HepG2 (cell line): Measurements from ENCODE around the gene AMIGO2. TPM values are rescaled to one million over a fixed set of nuclear protein-coding genes. Genes with fewer than 3 reads are reported as not detected.

ENCODE experiments used
- ATAC-seq: fragments of 200-7000 bp; cut with Tn5 transposase; 3 replicates; pipeline ENCODE4 v1.9.1; 2020; ENCODE audit warnings: mild to moderate bottlenecking, moderate library complexity
- BruUV-seq: library from RNA; stranded (reverse); fragments of 400-500 nt; replicated peaks from 2 replicates; lab custom pipeline; 2021; lab: Mats Ljungman, UMichigan
- CTCF ChIA-PET: fragments of 300-600 bp; formaldehyde crosslinking; extraction: SDS; loops from one replicate; lab custom pipeline; 2021; ENCODE audit warnings: low total read pairs, inconsistent platforms, low intra/inter-chr PET ratio; lab: Yijun Ruan, JAX
- POLR2A ChIA-PET: fragments of 350-600 bp; sonication (Branson Sonifier 250); formaldehyde crosslinking; loops from one replicate; lab custom pipeline; 2020; ENCODE audit warnings: antibody characterized with exemption, inconsistent platforms; lab: Yijun Ruan, JAX
- DNase-seq: peaks from one replicate; pipeline ENCODE4 v3.0.0-alpha.2; 2015; ENCODE audit warnings: low spot score
- FAIRE-seq: peaks from 3 replicates; lab custom pipeline; 2011; peaks lifted over from hg19 to GRCh38; lab: Jason Lieb, UNC
- H2AFZ ChIP-seq: one replicate; pipeline ENCODE4 v1.6.1; 2011; ENCODE audit warnings: low read length, inconsistent platforms
- H3K27ac ChIP-seq: fragments of 300-600 bp; 3 replicates; pipeline ENCODE4 v1.8.0; 2011; ENCODE audit warnings: mixed run types, mild to moderate bottlenecking, mixed read lengths, low read length, inconsistent platforms; ENCODE audit not compliant: insufficient read depth; ENCODE audit errors: extremely low read length
- H3K27me3 ChIP-seq, 2 experiments: fragments of 200-600 bp in 1 of 2; 2 replicates in 1 of 2; 3 replicates in 1 of 2; pipeline versions ENCODE4 v1.6.0 to v1.8.0; 2011; ENCODE audit warnings: low read length in 2 of 2, mild to moderate bottlenecking in 2 of 2, moderate library complexity in 2 of 2, inconsistent platforms in 1 of 2; ENCODE audit not compliant: insufficient read depth in 2 of 2, control insufficient read depth in 1 of 2
- H3K36me3 ChIP-seq, 2 experiments: fragments of 200-600 bp in 1 of 2; replicated peaks in 1 of 2; 2 replicates in 1 of 2; 3 replicates in 1 of 2; pipeline versions ENCODE4 v1.5.1 to v1.8.0; 2011; ENCODE audit warnings: low read length in 2 of 2, inconsistent platforms in 1 of 2; ENCODE audit not compliant: insufficient read depth in 2 of 2, control insufficient read depth in 1 of 2
- H3K4me1 ChIP-seq: 2 replicates; pipeline ENCODE4 v1.5.1; 2012; ENCODE audit warnings: low read length, inconsistent platforms; ENCODE audit not compliant: insufficient read depth
- H3K4me2 ChIP-seq: 2 replicates; pipeline ENCODE4 v1.6.0; 2011; ENCODE audit warnings: low read depth, low read length, inconsistent platforms
- H3K4me3 ChIP-seq, 3 experiments: fragments of 200-600 bp in 1 of 3; sonication (generic), shearing (Covaris generic) in 1 of 3; replicated peaks in 1 of 3; 2 replicates each; pipeline ENCODE4 v1.5.1; 2011 to 2016; ENCODE audit warnings: low read length in 3 of 3, inconsistent platforms in 2 of 3, low read depth in 2 of 3, mild to moderate bottlenecking in 2 of 3, control low read depth in 1 of 3, mixed read lengths in 1 of 3; ENCODE audit not compliant: insufficient read depth in 1 of 3
- H3K79me2 ChIP-seq: one replicate; pipeline ENCODE4 v1.6.1; 2011; ENCODE audit warnings: low read length, inconsistent platforms; ENCODE audit not compliant: insufficient read depth
- H3K9ac ChIP-seq: 2 replicates; pipeline ENCODE4 v1.6.0; 2011; ENCODE audit warnings: mild to moderate bottlenecking, low read depth, low read length, inconsistent platforms; ENCODE audit not compliant: insufficient read depth
- H3K9me3 ChIP-seq: 2 replicates; pipeline ENCODE4 v1.5.1; 2012; ENCODE audit warnings: mild to moderate bottlenecking, low read length
- H4K20me1 ChIP-seq: 2 replicates; pipeline ENCODE4 v1.6.0; 2011; ENCODE audit warnings: inconsistent platforms, mild to moderate bottlenecking, low read length, moderate library complexity; ENCODE audit not compliant: insufficient read depth
- CENPBD1 ChIP-seq: sonication (generic); formaldehyde crosslinking; IDR thresholded peaks from 2 replicates; pipeline ENCODE4 v1.8.0; 2022; ENCODE audit warnings: missing genetic modification reagents, low read depth, mild to moderate bottlenecking, borderline replicate concordance
- FOSL2 ChIP-seq: sonication (generic); formaldehyde crosslinking; IDR thresholded peaks from 2 replicates; pipeline ENCODE4 v1.4.0; 2020; ENCODE audit warnings: missing genetic modification reagents
- HDAC2 ChIP-seq: sonication (generic); formaldehyde crosslinking; IDR thresholded peaks from 2 replicates; pipeline ENCODE4 v1.4.0; 2020; ENCODE audit warnings: missing genetic modification reagents
- IKZF1 ChIP-seq: fragments of 450-650 bp; IDR thresholded peaks from 2 replicates; pipeline ENCODE4 v1.7.1; 2016
- KIAA2018 ChIP-seq: sonication (generic); formaldehyde crosslinking; IDR thresholded peaks from 2 replicates; pipeline ENCODE4 v1.5.0; 2020; ENCODE audit warnings: mild to moderate bottlenecking, missing genetic modification reagents, borderline replicate concordance
- NFYB ChIP-seq: sonication (generic); formaldehyde crosslinking; IDR thresholded peaks from 2 replicates; pipeline ENCODE4 v1.4.0; 2020; ENCODE audit warnings: missing genetic modification reagents
- PCBP1 ChIP-seq: fragments of 200-400 bp; formaldehyde crosslinking; IDR thresholded peaks from 2 replicates; pipeline ENCODE4 v1.6.1; 2017; ENCODE audit warnings: mild to moderate bottlenecking, low read depth, low read length, borderline replicate concordance
- SCMH1 ChIP-seq: sonication (generic); formaldehyde crosslinking; IDR thresholded peaks from 2 replicates; pipeline ENCODE4 v1.9.0; 2021; ENCODE audit warnings: missing genetic modification reagents, mild to moderate bottlenecking, borderline replicate concordance
- SIX4 ChIP-seq: sonication (generic); formaldehyde crosslinking; IDR thresholded peaks from 2 replicates; pipeline ENCODE4 v1.4.0; 2020; ENCODE audit warnings: missing genetic modification reagents
- SP2 ChIP-seq: sonication (generic); formaldehyde crosslinking; IDR thresholded peaks from 2 replicates; pipeline ENCODE4 v1.5.1; 2020; ENCODE audit warnings: mild to moderate bottlenecking, missing genetic modification reagents
- SPEN ChIP-seq: sonication (generic); formaldehyde crosslinking; IDR thresholded peaks from 2 replicates; pipeline ENCODE4 v1.5.1; 2020; ENCODE audit warnings: low read depth, mild to moderate bottlenecking, missing genetic modification reagents
- SRSF4 ChIP-seq: fragments of 200-400 bp; formaldehyde crosslinking; IDR thresholded peaks from one replicate; pipeline ENCODE4 v1.6.1; 2018; ENCODE audit warnings: mild to moderate bottlenecking, low read depth, low read length, moderate library complexity; ENCODE audit not compliant: poor library complexity, severe bottlenecking
- SSRP1 ChIP-seq: IDR thresholded peaks from 2 replicates; pipeline ENCODE4 v1.6.1; 2016; ENCODE audit warnings: control low read depth
- TMF1 ChIP-seq: sonication (generic); formaldehyde crosslinking; IDR thresholded peaks from 2 replicates; pipeline ENCODE4 v1.8.1; 2022; ENCODE audit warnings: low read depth, missing genetic modification reagents
- ZNF24 ChIP-seq: fragments of 450-650 bp; IDR thresholded peaks from 2 replicates; pipeline ENCODE4 v1.6.1; 2017; ENCODE audit warnings: antibody characterized with exemption, mild to moderate bottlenecking
- ZNF276 ChIP-seq: sonication (generic); formaldehyde crosslinking; IDR thresholded peaks from 2 replicates; pipeline ENCODE4 v1.4.0; 2020; ENCODE audit warnings: mild to moderate bottlenecking, low read depth, missing genetic modification reagents
- ZNF337 ChIP-seq: sonication (generic); formaldehyde crosslinking; IDR thresholded peaks from 2 replicates; pipeline ENCODE4 v1.5.1; 2020; ENCODE audit warnings: missing genetic modification reagents, low read depth, mild to moderate bottlenecking, borderline replicate concordance
- WGBS: methylation state at CpG from one replicate; pipeline ENCODE4 v1.1.6; 2017; ENCODE audit warnings: low lambda C conversion rate; 5-methylcytosine and 5-hydroxymethylcytosine counted together
- in situ Hi-C: cut with HindIII; loops from 2 replicates; pipeline ENCODE4 v1.10.0; 2017; ENCODE audit warnings: low pct_unique_long_range_greater_than_20kb; ENCODE audit not compliant: extremely low pct_ligation_motif_present
- intact Hi-C: fragments of 100-400 bp; cut with micrococcal nuclease; formaldehyde crosslinking; loops from one replicate; pipeline ENCODE4 v1.10.0; 2022; ENCODE audit not compliant: unreplicated experiment
- polyA plus RNA-seq, 8 experiments: library from polyadenylated mRNA; depleted of rRNA in 3 of 8; stranded (reverse) in 7 of 8; unstranded in 1 of 8; fragments of >200 nt; fragmentation: Illumina TruSeq in 4 of 8; extraction: Trizol in 4 of 8; gene quantifications; 2 replicates each; pipeline versions ENCODE4 v1.2.1 to v1.2.3, GENCODE V29; 2011 to 2016; ENCODE audit warnings: low read depth in 4 of 8, missing spikeins in 1 of 8, mixed read lengths in 1 of 8; ENCODE audit not compliant: insufficient read depth in 1 of 8
- total RNA-seq, 5 experiments: library from RNA; depleted of rRNA; stranded (reverse); fragments of >200 nt; fragmentation: Illumina TruSeq; extraction: Trizol; gene quantifications; 2 replicates each; pipeline ENCODE4 v1.2.3, GENCODE V29; 2016; ENCODE audit warnings: low read depth in 1 of 5

The AMIGO2 gene
- total and polyA plus RNA-seq, 2 of the 13 experiments (the other 11 are each of a cell fraction or from before 2014, with no cell fraction given): not detected

GRCh38 chr12:47098099-47098498, 18.3 kb upstream of the AMIGO2 start:
- in situ Hi-C loops (no loop called here), intact Hi-C loops (no loop called here)
- Histone ChIP-seq H3K36me3 (no peaks in the 10 kb centered on the region), H4K20me1 (no peaks in the 10 kb centered on the region), H3K27ac (no peak overlapping the region), H3K4me1 (no peaks in the 10 kb centered on the region), H3K79me2 (no peaks in the 10 kb centered on the region), H3K9me3 (no peaks in the 10 kb centered on the region), H2AFZ (no peak overlapping the region), H3K4me3 (no peak overlapping the region), H3K4me2 (no peak overlapping the region), H3K27me3 (no peaks in the 10 kb centered on the region), H3K9ac (no peak overlapping the region)
- ATAC-seq: no peak
- BruUV-seq: no TSS peak
- 42% methylated on average over 6 of the region's 6 CpGs for WGBS
- ChIA-PET CTCF (no interaction called here), POLR2A (no interaction called here)
- FAIRE-seq: no peak
- DNase-seq: no peak
- TF ChIP-seq IKZF1: no peak
- no peak for TF ChIP-seq HDAC2 (CRISPR knock-in tag)
- no peak for TF ChIP-seq ZNF276 (CRISPR knock-in tag)
- no peak for TF ChIP-seq ZNF337
- no peak for TF ChIP-seq TMF1 (CRISPR knock-in tag)
- TF ChIP-seq ZNF24: no peak
- TF ChIP-seq CENPBD1 (CRISPR knock-in tag): no peak
- TF ChIP-seq SIX4 (CRISPR knock-in tag): no peak
- TF ChIP-seq KIAA2018: no peak
- TF ChIP-seq NFYB: no peak
- no peak for TF ChIP-seq SPEN (CRISPR knock-in tag)
- TF ChIP-seq FOSL2 (CRISPR knock-in tag): no peak
- no peak for TF ChIP-seq PCBP1
- TF ChIP-seq SSRP1: no peak
- TF ChIP-seq SRSF4: no peak
- no peak for TF ChIP-seq SP2 (CRISPR knock-in tag)
- TF ChIP-seq SCMH1 (CRISPR knock-in tag): no peak
